ENCODE measurements around the gene RDX.
"Not testable (repeated sequence)": the region's sequence is repeated elsewhere in the genome, so short reads cannot be mapped to it uniquely, and the experiment has no call there.

The RDX gene

GRCh38 chr11:110296226-110297075 is at the start of gene RDX:
Gene RDX (minus strand): TSS chr11:110296614. CDS start chr11:110279692, 16,922 bp downstream.
- DNase-seq, result peak; percentile 84

GRCh38 chr11:110345743-110346142 is 49.3 kb upstream of the RDX start:
- DNase-seq, result no peak

GRCh38 chr11:110340436-110340835 is 44.0 kb upstream of the RDX start:
- DNase-seq, result no peak

GRCh38 chr11:110339456-110340250 is 43.2 kb upstream of the RDX start:
- no peak for DNase-seq

- no peak for DNase-seq
Measured at GRCh38 chr11:110338684-110339083, 42.3 kb upstream of the RDX start.

- DNase-seq, result no peak
Measured at GRCh38 chr11:110337570-110338193, 41.3 kb upstream of the RDX start.

- DNase-seq, result no peak
Measured at GRCh38 chr11:110336054-110336453, 39.6 kb upstream of the RDX start.

- no peak for DNase-seq
Measured at GRCh38 chr11:110335358-110335757, 38.9 kb upstream of the RDX start.

- DNase-seq, result no peak
Measured at GRCh38 chr11:110331626-110332025, 35.2 kb upstream of the RDX start.

GRCh38 chr11:110329445-110329844 is 33.0 kb upstream of the RDX start:
- DNase-seq, result no peak

- no peak for DNase-seq
Measured at GRCh38 chr11:110327508-110327907, 31.1 kb upstream of the RDX start.

- DNase-seq, result no peak
Measured at GRCh38 chr11:110323786-110324185, 27.4 kb upstream of the RDX start.

GRCh38 chr11:110319501-110319900 is 23.1 kb upstream of the RDX start:
- no peak for DNase-seq

- DNase-seq, result no peak
Measured at GRCh38 chr11:110318638-110319404, 22.4 kb upstream of the RDX start.

- DNase-seq, result peak; percentile 90
Measured at GRCh38 chr11:110317516-110317932, 21.1 kb upstream of the RDX start.

GRCh38 chr11:110314366-110315095 is 18.1 kb upstream of the RDX start:
- DNase-seq, result no peak

GRCh38 chr11:110312670-110313069 is 16.3 kb upstream of the RDX start:
- no peak for DNase-seq

GRCh38 chr11:110311783-110312579 is 15.6 kb upstream of the RDX start:
- DNase-seq, result no peak

- no peak for DNase-seq
Measured at GRCh38 chr11:110308071-110308470, 11.7 kb upstream of the RDX start.

GRCh38 chr11:110306019-110306388 is 9.6 kb upstream of the RDX start:
- not testable (repeated sequence) for DNase-seq
